Right atrium auricular region (tissue), 2 donors: ENCODE results near the gene UNC119B. TPM values are rescaled to one million over a fixed set of nuclear protein-coding genes. Genes with fewer than 3 reads are reported as not detected.

Source experiments
- DNase-seq: peaks from one replicate; pipeline ENCODE4 v3.0.0-alpha.2; 2019; ENCODE audit warnings: low spot score
- H3K27ac ChIP-seq, 2 donors: fragments of 200-600 bp; sonication (generic); 1 replicate in 1 of 2; 2 replicates in 1 of 2; pipeline ENCODE4 v1.5.1; 2016 to 2019
- H3K27me3 ChIP-seq, 2 donors: fragments of 200-600 bp; sonication (generic); one replicate each; pipeline versions ENCODE4 v1.5.1 to v1.6.0; 2017 to 2019
- H3K36me3 ChIP-seq: fragments of 200-600 bp; sonication (generic); one replicate; pipeline ENCODE4 v1.5.1; 2016
- H3K4me1 ChIP-seq, 2 donors: fragments of 200-600 bp; sonication (generic); one replicate each; pipeline versions ENCODE4 v1.5.1 to v1.6.0; 2017 to 2019
- H3K4me3 ChIP-seq, 2 donors: fragments of 200-600 bp; sonication (generic); 1 replicate in 1 of 2; 2 replicates in 1 of 2; pipeline ENCODE4 v1.5.1; 2017 to 2019; ENCODE audit warnings: mild to moderate bottlenecking in 1 of 2, moderate library complexity in 1 of 2
- H3K9me3 ChIP-seq, 2 donors: fragments of 200-600 bp; sonication (generic); one replicate each; pipeline ENCODE4 v1.5.1; 2019
- total RNA-seq, 2 donors: library from RNA; depleted of rRNA; stranded (reverse); fragments of >200 nt; gene quantifications; one replicate each; pipeline ENCODE4 v1.1.0, GENCODE V29; 2016
- TF ChIP-seq, protein P1 (sequence below), 2 donors: fragments of 200-600 bp; sonication (generic); IDR thresholded peaks; one replicate each; pipeline ENCODE4 v1.5.1; 2019; ENCODE audit warnings: antibody characterized with exemption in 2 of 2

Gene UNC119B
- total RNA-seq, 2 donors from 2014 or later: 8.9 to 13.1 TPM

DNA sequence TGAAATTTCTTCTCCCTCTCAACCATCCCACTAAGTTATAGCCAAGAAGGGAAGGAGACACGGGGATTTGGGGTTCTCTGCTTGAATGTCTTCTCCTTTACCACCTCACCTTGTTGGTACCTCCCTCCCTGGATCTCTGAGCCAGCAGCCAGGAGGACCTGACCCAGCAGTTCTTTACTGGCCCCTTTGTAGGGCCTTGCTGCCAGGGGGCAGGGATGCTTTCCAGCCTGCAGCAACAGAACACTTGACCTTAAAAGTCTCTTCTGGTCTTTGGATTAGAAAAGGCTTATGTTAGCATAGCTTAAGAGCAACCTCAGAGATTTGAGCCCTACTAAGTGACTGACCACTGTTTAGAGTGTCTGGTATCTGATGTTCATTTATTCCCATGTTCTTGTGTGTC lies 12.9 kb upstream of the UNC119B start:
- H3K36me3 ChIP-seq: peaks cover 83% of the 10 kb centered on the region
- peak overlapping the region; percentile 24 to 30 for H3K27ac ChIP-seq
- H3K9me3 ChIP-seq: no peaks in the 10 kb centered on the region
- peaks cover 0 to 76% of the 10 kb centered on the region in 2 donors for H3K4me1 ChIP-seq
- H3K4me3 ChIP-seq: no peak overlapping the region
- no peak for DNase-seq
- no peaks in the 10 kb centered on the region for H3K27me3 ChIP-seq
- TF ChIP-seq, protein P1, sequence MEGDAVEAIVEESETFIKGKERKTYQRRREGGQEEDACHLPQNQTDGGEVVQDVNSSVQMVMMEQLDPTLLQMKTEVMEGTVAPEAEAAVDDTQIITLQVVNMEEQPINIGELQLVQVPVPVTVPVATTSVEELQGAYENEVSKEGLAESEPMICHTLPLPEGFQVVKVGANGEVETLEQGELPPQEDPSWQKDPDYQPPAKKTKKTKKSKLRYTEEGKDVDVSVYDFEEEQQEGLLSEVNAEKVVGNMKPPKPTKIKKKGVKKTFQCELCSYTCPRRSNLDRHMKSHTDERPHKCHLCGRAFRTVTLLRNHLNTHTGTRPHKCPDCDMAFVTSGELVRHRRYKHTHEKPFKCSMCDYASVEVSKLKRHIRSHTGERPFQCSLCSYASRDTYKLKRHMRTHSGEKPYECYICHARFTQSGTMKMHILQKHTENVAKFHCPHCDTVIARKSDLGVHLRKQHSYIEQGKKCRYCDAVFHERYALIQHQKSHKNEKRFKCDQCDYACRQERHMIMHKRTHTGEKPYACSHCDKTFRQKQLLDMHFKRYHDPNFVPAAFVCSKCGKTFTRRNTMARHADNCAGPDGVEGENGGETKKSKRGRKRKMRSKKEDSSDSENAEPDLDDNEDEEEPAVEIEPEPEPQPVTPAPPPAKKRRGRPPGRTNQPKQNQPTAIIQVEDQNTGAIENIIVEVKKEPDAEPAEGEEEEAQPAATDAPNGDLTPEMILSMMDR (IDR thresholded peaks at IDR 0.05): no peak

DNA sequence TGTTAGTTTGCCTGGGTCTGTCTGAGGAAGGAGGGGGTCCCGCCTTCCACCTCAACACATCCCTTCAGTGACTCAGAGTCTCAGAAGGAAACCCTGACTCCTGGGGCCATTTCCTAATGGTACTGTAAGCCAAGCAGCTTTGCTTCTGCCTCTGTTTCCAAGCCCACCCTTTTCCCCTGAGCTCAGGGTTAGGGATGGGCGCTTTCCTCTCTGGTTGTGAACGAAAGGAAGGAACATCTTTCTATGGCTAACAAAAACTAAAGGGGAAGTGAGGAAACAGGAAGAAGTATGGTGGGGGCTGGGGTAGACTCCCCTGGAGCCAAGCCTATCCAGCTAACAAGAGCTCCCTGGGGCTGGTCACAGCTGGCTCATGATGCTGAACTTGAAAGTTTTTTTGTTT lies 11.6 kb upstream of the UNC119B start:
- H3K27me3 ChIP-seq: no peaks in the 10 kb centered on the region
- TF ChIP-seq, protein P1 (IDR thresholded peaks at IDR 0.05): no peak
- no peak overlapping the region for H3K4me3 ChIP-seq
- peaks cover 83% of the 10 kb centered on the region for H3K36me3 ChIP-seq
- peaks cover 0 to 76% of the 10 kb centered on the region in 2 donors for H3K4me1 ChIP-seq
- H3K27ac ChIP-seq: peak overlapping the region; percentile 61 to 82
- DNase-seq: no peak
- no peaks in the 10 kb centered on the region for H3K9me3 ChIP-seq

DNA sequence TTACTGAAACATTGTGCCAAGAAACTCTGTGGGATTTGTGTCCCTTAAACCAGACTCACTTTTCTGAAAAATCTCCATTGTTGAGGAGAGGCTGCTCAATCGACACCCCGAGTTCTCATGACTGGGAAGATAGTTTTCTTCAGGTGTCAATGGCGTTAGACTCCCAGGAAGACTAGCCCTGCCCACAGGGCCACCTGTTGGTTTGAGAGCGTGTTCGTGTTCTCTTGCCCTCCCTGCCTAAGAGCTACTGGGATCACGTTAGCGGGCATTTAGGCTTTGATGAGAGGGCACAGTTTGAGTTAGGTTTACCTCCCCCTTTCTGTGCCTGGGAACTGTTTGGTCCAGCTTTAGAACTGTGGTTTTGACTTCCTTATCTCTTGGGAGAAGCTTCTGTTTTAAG lies 10.7 kb upstream of the UNC119B start:
- Histone ChIP-seq H3K27me3 (no peaks in the 10 kb centered on the region), H3K4me3 (no peak overlapping the region), H3K9me3 (no peaks in the 10 kb centered on the region), H3K4me1 (peaks cover 0 to 77% of the 10 kb centered on the region in 2 donors), H3K36me3 (peaks cover 76% of the 10 kb centered on the region), H3K27ac (peak overlapping the region; percentile 61 to 82)
- DNase-seq: no peak
- TF ChIP-seq, protein P1 (IDR thresholded peaks at IDR 0.05): no peak

DNA sequence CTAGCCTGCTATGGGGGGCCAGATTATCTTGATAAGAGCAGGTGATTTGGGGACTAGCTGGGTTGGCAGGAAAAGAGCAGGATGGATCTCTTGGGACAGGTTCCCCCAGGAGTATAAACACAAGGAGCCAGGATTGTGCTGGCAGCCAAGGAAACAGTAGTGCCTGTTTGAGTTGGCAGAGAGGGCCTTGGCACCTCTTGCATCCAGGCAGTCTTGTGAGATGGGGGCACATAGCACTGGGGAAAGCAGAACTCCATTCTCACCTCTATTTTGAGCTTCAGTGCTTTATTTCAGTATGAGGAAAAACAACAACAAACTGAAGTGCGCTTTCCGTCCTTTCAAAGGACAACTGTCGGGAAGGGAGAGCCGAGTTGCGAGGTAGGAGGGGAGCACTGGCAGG lies 9.4 kb upstream of the UNC119B start:
- H3K9me3 ChIP-seq: no peaks in the 10 kb centered on the region
- H3K36me3 ChIP-seq: peaks cover 63% of the 10 kb centered on the region
- no peak overlapping the region for H3K4me3 ChIP-seq
- H3K27me3 ChIP-seq: no peaks in the 10 kb centered on the region
- H3K27ac ChIP-seq: peak overlapping the region; percentile 61 to 82
- peaks cover 0 to 82% of the 10 kb centered on the region in 2 donors for H3K4me1 ChIP-seq
- no peak for DNase-seq
- TF ChIP-seq, protein P1 (IDR thresholded peaks at IDR 0.05): no peak

DNA sequence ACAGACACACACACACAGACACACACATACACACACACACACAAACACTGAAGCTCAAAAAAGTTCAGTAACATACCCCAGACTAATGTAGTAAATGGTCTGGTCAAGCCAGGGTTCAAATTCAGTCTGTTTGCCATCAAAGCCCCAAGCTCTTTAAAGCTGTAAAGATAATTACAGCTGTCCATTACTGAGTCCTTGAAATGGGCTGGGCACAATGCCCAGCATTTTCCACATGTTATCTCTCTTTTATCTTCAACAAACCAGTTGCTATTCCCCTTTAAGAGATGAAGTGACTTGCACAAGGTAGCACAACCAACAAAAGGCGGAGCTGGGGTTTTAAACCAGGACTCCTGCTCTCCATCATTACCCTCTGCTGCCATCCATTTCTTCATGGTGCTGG lies 7.6 kb upstream of the UNC119B start:
- H3K4me3 ChIP-seq: no peak overlapping the region
- DNase-seq: no peak
- peak overlapping the region; percentile 47 to 82 for H3K27ac ChIP-seq
- peaks cover 46% of the 10 kb centered on the region for H3K36me3 ChIP-seq
- H3K4me1 ChIP-seq: peaks cover 0 to 71% of the 10 kb centered on the region in 2 donors
- H3K27me3 ChIP-seq: no peaks in the 10 kb centered on the region
- no peaks in the 10 kb centered on the region for H3K9me3 ChIP-seq
- TF ChIP-seq, protein P1 (IDR thresholded peaks at IDR 0.05): no peak

DNA sequence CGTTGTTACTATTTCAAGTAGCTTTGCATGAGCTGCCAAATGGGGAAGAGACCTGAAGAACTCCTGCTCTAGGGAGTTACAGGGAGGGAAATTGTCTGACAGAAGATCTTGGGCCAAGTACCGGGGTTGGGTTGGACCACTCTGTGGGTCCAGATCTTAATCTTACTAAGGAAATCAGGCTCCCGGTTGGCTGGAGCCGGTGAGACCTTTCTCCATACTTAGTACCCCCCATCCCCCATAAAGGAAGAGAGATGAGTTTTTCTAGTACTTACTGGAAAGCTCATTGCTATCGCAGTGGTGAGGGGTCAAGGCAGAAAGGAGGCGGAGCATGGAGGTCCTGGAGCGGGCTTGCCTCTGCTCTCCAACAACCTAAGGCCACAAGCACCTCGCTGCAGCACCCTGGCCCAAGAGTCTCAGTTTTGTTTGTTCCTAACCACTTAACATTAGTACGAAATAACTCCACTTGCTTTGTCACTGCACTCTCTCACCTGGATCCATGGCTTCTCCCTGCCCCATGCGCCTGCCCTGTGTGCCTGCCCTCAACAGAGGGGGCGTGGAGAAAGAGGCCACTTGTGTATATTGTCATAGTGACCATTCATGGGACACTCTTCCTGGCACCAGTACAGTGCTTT lies 6.8 kb upstream of the UNC119B start:
- H3K4me1 ChIP-seq: peaks cover 0 to 65% of the 10 kb centered on the region in 2 donors
- no peaks in the 10 kb centered on the region for H3K27me3 ChIP-seq
- peak overlapping the region; percentile 41 to 47 for H3K27ac ChIP-seq
- H3K36me3 ChIP-seq: peaks cover 40% of the 10 kb centered on the region
- no peak overlapping the region for H3K4me3 ChIP-seq
- no peaks in the 10 kb centered on the region for H3K9me3 ChIP-seq
- TF ChIP-seq, protein P1 (IDR thresholded peaks at IDR 0.05): no peak
- no peak for DNase-seq
